ENCODE data around the gene SNCAIP.

- TF ChIP-seq CTCF (IDR thresholded peaks at IDR 0.05; ENCODE audit: low read length) (no peak), EZH2 (IDR thresholded peaks at IDR 0.05; ENCODE audit: borderline replicate concordance, low read length) (no peak)
These were observed 135.8 kb downstream of the SNCAIP start for GRCh38 chr5:122447879-122448278.

All from OCI-LY1 (cell line).